DND-41 (cell line): ENCODE measurements around the gene CDK8.

Experiments
- ATAC-seq: fragments of 200-7000 bp; cut with Tn5 transposase; 3 replicates; pipeline ENCODE4 v1.9.1; 2021; ENCODE audit warnings: low read depth; ENCODE audit not compliant: insufficient read depth
- DNase-seq: peaks from one replicate; pipeline ENCODE4 v3.0.0-alpha.2; 2020
- H2AFZ ChIP-seq: 2 replicates; pipeline ENCODE4 v1.6.0; 2012; ENCODE audit warnings: low read depth, low read length
- H3K27ac ChIP-seq: 2 replicates; pipeline ENCODE4 v1.5.1; 2012; ENCODE audit warnings: low read length, inconsistent platforms
- H3K27me3 ChIP-seq: fragments of 200-600 bp; sonication (generic); 2 replicates; pipeline ENCODE4 v1.6.0; 2012; ENCODE audit warnings: low read length, mild to moderate bottlenecking, inconsistent platforms; ENCODE audit not compliant: insufficient read depth, poor library complexity
- H3K36me3 ChIP-seq: 2 replicates; pipeline ENCODE4 v1.5.1; 2012; ENCODE audit warnings: low read length, inconsistent platforms; ENCODE audit not compliant: insufficient read depth
- H3K4me1 ChIP-seq: 2 replicates; pipeline ENCODE4 v1.5.1; 2012; ENCODE audit warnings: mild to moderate bottlenecking, low read length; ENCODE audit not compliant: insufficient read depth
- H3K4me2 ChIP-seq: 2 replicates; pipeline ENCODE4 v1.6.0; 2012; ENCODE audit warnings: mild to moderate bottlenecking, moderate library complexity, low read length, inconsistent platforms; ENCODE audit not compliant: insufficient read depth
- H3K4me3 ChIP-seq, 2 experiments: fragments of 200-600 bp in 1 of 2; shearing (Covaris generic) in 1 of 2; 2 replicates each; pipeline ENCODE4 v1.5.1; 2012 to 2016; ENCODE audit warnings: inconsistent platforms in 2 of 2, low read length in 2 of 2, mild to moderate bottlenecking in 2 of 2, low read depth in 1 of 2, moderate library complexity in 1 of 2
- H3K79me2 ChIP-seq: 2 replicates; pipeline ENCODE4 v1.6.0; 2012; ENCODE audit warnings: low read length, inconsistent platforms; ENCODE audit not compliant: insufficient read depth
- H3K9ac ChIP-seq: 2 replicates; pipeline ENCODE4 v1.6.0; 2012; ENCODE audit warnings: low read depth, mild to moderate bottlenecking, inconsistent platforms, low read length, moderate library complexity
- H3K9me3 ChIP-seq: 2 replicates; pipeline ENCODE4 v1.5.1; 2012; ENCODE audit warnings: low read length, moderate library complexity, mild to moderate bottlenecking, inconsistent platforms; ENCODE audit not compliant: insufficient read depth, severe bottlenecking
- H4K20me1 ChIP-seq: 2 replicates; pipeline ENCODE4 v1.6.0; 2012; ENCODE audit warnings: low read length; ENCODE audit not compliant: insufficient read depth
- CTCF ChIP-seq: IDR thresholded peaks from 2 replicates; pipeline ENCODE4 v1.5.1; 2012; ENCODE audit warnings: borderline replicate concordance, low read length, moderate library complexity, mild to moderate bottlenecking; ENCODE audit not compliant: poor library complexity, severe bottlenecking; ENCODE audit errors: extremely low read depth
- EZH2 ChIP-seq: IDR thresholded peaks from 3 replicates; pipeline ENCODE4 v1.6.1; 2012; ENCODE audit warnings: borderline replicate concordance, low read depth, mild to moderate bottlenecking, moderate library complexity, low read length, inconsistent platforms; ENCODE audit not compliant: severe bottlenecking

Gene CDK8

GRCh38 chr13:26253787-26254582 is at the start of gene CDK8:
TSS of gene CDK8 (plus strand) at chr13:26254129. CDS start at chr13:26254642, 513 bp downstream.
- DNase-seq = peak; percentile 89
- H3K79me2 ChIP-seq = peaks cover 50% of the 10 kb centered on the region
- peak within 1 kb of the TSS; percentile 67 for H3K4me2 ChIP-seq
- peaks cover 30% of the 10 kb centered on the region; the same call in 1 of the 2 replicates for H4K20me1 ChIP-seq
- H3K4me1 ChIP-seq = peaks cover 29% of the 10 kb centered on the region
- ATAC-seq = peak; percentile 90
- no peaks in the 10 kb centered on the region for H3K36me3 ChIP-seq
- peak within 1 kb of the TSS; percentile 68 for H3K9ac ChIP-seq
- no peak for TF ChIP-seq CTCF
- no peak for TF ChIP-seq EZH2
- peak within 1 kb of the TSS; percentile 87 for H2AFZ ChIP-seq
- no peaks in the 10 kb centered on the region for H3K27me3 ChIP-seq
- no peaks in the 10 kb centered on the region for H3K9me3 ChIP-seq
- H3K27ac ChIP-seq = peak within 1 kb of the TSS; percentile 92
- H3K4me3 ChIP-seq = peak within 1 kb of the TSS; percentile 70 to 77; a peak in 3 of 4 replicates

- TF ChIP-seq EZH2 (no peak), CTCF (no peak)
- Histone ChIP-seq H2AFZ (no peak overlapping the region), H3K4me3 (no peak overlapping the region), H3K27ac (no peak overlapping the region), H3K9ac (no peak overlapping the region), H3K4me1 (no peaks in the 10 kb centered on the region), H3K9me3 (no peaks in the 10 kb centered on the region), H3K4me2 (no peak overlapping the region), H3K79me2 (no peaks in the 10 kb centered on the region), H3K27me3 (no peaks in the 10 kb centered on the region), H3K36me3 (peaks cover 49% of the 10 kb centered on the region), H4K20me1 (no peaks in the 10 kb centered on the region)
- ATAC-seq (no peak), DNase-seq (no peak)
These were observed 45.6 kb upstream of the CDK8 start for GRCh38 chr13:26208287-26208686.

GRCh38 chr13:26213345-26213744 is 40.6 kb upstream of the CDK8 start:
- Histone ChIP-seq H3K4me1 (no peaks in the 10 kb centered on the region), H3K4me2 (no peak overlapping the region), H4K20me1 (no peaks in the 10 kb centered on the region), H3K27ac (no peak overlapping the region), H3K79me2 (no peaks in the 10 kb centered on the region), H3K4me3 (no peak overlapping the region), H2AFZ (no peak overlapping the region), H3K27me3 (no peaks in the 10 kb centered on the region), H3K36me3 (peaks cover 87% of the 10 kb centered on the region), H3K9ac (no peak overlapping the region), H3K9me3 (no peaks in the 10 kb centered on the region)
- no peak for TF ChIP-seq CTCF
- no peak for TF ChIP-seq EZH2
- no peak for ATAC-seq
- DNase-seq = no peak

GRCh38 chr13:26213982-26214381 is 39.9 kb upstream of the CDK8 start:
- ATAC-seq (no peak), DNase-seq (no peak)
- Histone ChIP-seq H4K20me1 (no peaks in the 10 kb centered on the region), H3K4me2 (no peak overlapping the region), H3K79me2 (no peaks in the 10 kb centered on the region), H3K27ac (no peak overlapping the region), H3K36me3 (peaks cover 90% of the 10 kb centered on the region), H3K4me1 (no peaks in the 10 kb centered on the region; the same call in 1 of the 2 replicates), H3K9me3 (no peaks in the 10 kb centered on the region), H3K27me3 (no peaks in the 10 kb centered on the region), H2AFZ (no peak overlapping the region), H3K4me3 (no peak overlapping the region), H3K9ac (no peak overlapping the region)
- no peak for TF ChIP-seq CTCF
- TF ChIP-seq EZH2 = no peak
